8988T (cell line): ENCODE measurements around the gene POU2AF2.

Source experiments
- DNase-seq: peaks from one replicate; pipeline ENCODE4 v3.0.0; 2011

POU2AF2 gene

DNA sequence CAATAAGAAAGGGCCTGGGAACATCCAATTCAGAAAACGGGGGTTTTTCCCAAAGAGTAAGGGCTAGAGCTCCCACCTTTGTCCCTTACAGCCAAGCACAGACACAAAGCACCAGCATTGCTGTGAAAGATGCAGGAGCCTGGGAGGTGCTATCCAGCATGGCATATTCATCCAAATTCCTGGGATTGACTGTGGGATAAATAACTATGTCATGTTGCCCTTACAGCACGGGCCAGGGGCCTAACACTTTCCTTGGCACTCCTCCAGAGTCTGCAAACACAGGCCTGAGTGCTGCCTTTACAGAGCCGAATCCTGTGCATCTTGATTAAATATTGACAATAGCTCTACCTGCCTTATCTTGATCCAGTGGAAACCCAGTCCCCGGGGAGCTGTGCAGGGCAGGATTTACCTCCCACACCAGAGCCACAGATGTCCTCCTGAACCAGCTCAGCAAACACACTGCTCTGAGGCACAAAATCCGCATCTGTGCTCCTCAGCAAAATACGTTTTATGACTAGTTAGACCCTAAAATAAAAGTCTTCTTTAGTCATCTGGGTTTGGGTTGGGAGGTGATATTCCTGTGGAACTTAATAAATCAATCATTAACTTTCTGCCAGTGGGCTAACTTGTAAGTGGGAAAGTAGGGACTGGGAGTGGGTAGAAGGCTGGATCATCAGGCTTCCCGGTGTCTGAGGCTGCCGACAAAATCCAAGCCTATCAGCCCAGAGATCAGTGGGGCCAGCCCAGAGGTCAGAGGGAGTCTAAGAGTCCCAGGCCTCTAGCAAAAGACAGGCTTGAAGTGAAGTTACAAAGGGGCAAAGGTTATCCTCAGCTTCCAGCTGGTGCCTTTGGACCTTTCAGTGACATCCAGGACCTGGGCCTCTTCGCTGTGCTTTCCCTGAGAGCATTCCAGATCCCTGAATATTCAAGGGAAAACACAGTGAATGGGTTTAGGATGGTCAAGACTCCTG lies 89.3 kb downstream of the POU2AF2 start:
- DNase-seq: no peak

- no peak for DNase-seq
These were observed 90.0 kb downstream of the POU2AF2 start for GRCh38 chr11:111335549-111335948.
